HG03571 (cell line): Measurements from ENCODE around the gene FAM98B.

Source experiments
- ATAC-seq: cut with Tn5 transposase; IDR thresholded peaks from one replicate; pipeline ENCODE4 v1.9.1; 2021; ENCODE audit not compliant: unreplicated experiment

The FAM98B gene

GRCh38 chr15:38506997-38507396, 53.1 kb downstream of the FAM98B start:
- ATAC-seq: no peak

GRCh38 chr15:38507570-38507969, 53.6 kb downstream of the FAM98B start:
- no peak for ATAC-seq

GRCh38 chr15:38508647-38509046, 54.7 kb downstream of the FAM98B start:
- no peak for ATAC-seq

GRCh38 chr15:38509152-38509551, 55.2 kb downstream of the FAM98B start:
- no peak for ATAC-seq

- no peak for ATAC-seq
These were observed 59.0 kb downstream of the FAM98B start for GRCh38 chr15:38512901-38513300.

- ATAC-seq: peak; percentile 60
These were observed 60.7 kb downstream of the FAM98B start for GRCh38 chr15:38514601-38515000.

GRCh38 chr15:38516626-38517025, 62.7 kb downstream of the FAM98B start:
- ATAC-seq: no peak

- no peak for ATAC-seq
These were observed 63.5 kb downstream of the FAM98B start for GRCh38 chr15:38517312-38517975.

- ATAC-seq: no peak
These were observed 64.2 kb downstream of the FAM98B start for GRCh38 chr15:38518084-38518483.

- ATAC-seq: no peak
These were observed 66.1 kb downstream of the FAM98B start for GRCh38 chr15:38520035-38520434.

- ATAC-seq: no peak
These were observed 67.4 kb downstream of the FAM98B start for GRCh38 chr15:38521316-38521715.

- no peak for ATAC-seq
These were observed 69.0 kb downstream of the FAM98B start for GRCh38 chr15:38522922-38523321.

GRCh38 chr15:38524156-38524555, 70.2 kb downstream of the FAM98B start:
- ATAC-seq: no peak

- no peak for ATAC-seq
These were observed 71.6 kb downstream of the FAM98B start for GRCh38 chr15:38525489-38525888.

GRCh38 chr15:38526158-38526557, 72.2 kb downstream of the FAM98B start:
- no peak for ATAC-seq

GRCh38 chr15:38528294-38528693, 74.4 kb downstream of the FAM98B start:
- ATAC-seq: no peak

GRCh38 chr15:38530113-38530512, 76.2 kb downstream of the FAM98B start:
- ATAC-seq: no peak

GRCh38 chr15:38531509-38531908, 77.6 kb downstream of the FAM98B start:
- ATAC-seq: no peak

- no peak for ATAC-seq
These were observed 78.8 kb downstream of the FAM98B start for GRCh38 chr15:38532728-38533127.

- ATAC-seq: no peak
These were observed 79.5 kb downstream of the FAM98B start for GRCh38 chr15:38533416-38533915.

- ATAC-seq: no peak
These were observed 80.0 kb downstream of the FAM98B start for GRCh38 chr15:38533926-38534325.

- ATAC-seq: no peak
These were observed 80.8 kb downstream of the FAM98B start for GRCh38 chr15:38534691-38535090.
